IPS-NIHi11 (cell line): Measurements from ENCODE around the gene CREB3.

Source experiments
- DNase-seq: peaks from one replicate; pipeline ENCODE4 v3.0.0; 2012; ENCODE audit warnings: mixed read lengths, low spot score

CREB3 gene, protein sequence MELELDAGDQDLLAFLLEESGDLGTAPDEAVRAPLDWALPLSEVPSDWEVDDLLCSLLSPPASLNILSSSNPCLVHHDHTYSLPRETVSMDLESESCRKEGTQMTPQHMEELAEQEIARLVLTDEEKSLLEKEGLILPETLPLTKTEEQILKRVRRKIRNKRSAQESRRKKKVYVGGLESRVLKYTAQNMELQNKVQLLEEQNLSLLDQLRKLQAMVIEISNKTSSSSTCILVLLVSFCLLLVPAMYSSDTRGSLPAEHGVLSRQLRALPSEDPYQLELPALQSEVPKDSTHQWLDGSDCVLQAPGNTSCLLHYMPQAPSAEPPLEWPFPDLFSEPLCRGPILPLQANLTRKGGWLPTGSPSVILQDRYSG

DNA sequence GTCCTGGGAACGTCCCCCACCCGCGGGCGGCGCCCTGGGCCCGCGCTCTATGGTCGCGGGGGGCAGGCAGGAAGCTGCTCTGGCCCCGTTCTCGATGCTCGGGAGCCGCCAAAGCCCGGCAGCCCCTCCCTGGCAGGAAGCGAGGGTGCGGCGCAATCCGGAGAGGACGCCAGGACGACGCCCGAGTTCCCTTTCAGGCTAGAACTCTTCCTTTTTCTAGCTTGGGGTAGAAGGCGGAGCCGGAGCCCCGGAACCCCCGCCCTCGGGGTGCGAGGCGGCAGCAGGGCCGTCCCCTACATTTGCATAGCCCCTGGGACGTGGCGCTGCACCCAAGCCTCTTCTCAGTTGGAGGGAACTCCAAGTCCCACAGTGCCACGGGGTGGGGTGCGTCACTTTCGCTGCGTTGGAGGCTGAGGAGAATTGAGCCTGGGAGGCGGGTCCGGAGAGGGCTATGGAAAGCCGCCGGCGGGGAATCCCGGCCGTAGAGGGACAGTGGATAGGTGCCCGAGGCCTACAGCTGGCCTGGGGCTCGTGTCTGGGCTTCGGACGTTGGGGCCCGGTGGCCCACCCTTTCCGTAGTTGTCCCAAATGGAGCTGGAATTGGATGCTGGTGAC is at the start of gene CREB3, which contains the start of gene TLN1:
Gene CREB3, plus strand, starts transcription at position 482 of the 615 bp plus-strand sequence. Its CDS starts 107 bp downstream, at position 589.
Gene TLN1, minus strand, starts transcription at position 11 of the 615 bp plus-strand sequence. CDS start 6,501 bp downstream, outside the sequence.
- DNase-seq = peak; percentile 95

DNA sequence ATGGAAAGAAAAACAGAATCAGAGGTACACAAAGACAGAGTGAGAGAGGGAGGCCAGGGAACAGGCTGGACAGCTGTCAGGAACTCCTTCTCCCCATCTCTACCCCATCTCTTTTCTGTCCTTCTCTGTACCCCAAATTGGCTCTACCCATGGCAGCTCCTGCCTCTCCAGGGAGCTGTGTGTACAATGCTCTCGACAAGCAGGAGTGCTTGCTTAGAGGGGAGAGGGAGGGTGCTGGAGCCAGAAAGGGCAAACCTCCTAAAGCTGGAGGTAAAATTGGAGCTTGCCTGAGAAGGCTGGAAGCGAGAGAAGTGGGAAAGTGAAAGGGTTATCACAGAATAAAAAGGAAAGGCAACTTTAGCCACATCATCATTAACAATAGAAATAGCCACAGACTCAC is 49.1 kb upstream of the CREB3 start:
- no peak for DNase-seq

DNA sequence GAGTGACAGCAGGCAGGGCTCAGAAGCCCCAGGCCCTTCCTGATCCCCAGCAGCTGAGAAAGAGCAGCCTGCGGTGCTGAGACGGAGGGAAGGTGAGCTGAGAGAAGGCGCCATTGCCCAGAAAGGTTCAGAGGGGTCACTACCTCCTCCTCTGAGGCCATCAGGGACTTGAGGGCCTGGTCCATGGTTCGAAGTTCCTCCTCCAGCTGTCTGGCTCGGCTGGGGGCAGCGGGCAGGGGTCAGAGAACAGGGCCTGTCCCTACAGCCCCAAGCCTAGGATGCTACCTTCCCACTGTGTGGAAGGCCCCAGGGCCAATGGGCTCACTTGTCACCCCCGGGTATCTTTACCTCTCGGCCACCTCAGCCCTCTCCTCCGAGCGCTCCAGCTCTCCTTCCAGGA is 47.5 kb upstream of the CREB3 start:
- DNase-seq = no peak

DNA sequence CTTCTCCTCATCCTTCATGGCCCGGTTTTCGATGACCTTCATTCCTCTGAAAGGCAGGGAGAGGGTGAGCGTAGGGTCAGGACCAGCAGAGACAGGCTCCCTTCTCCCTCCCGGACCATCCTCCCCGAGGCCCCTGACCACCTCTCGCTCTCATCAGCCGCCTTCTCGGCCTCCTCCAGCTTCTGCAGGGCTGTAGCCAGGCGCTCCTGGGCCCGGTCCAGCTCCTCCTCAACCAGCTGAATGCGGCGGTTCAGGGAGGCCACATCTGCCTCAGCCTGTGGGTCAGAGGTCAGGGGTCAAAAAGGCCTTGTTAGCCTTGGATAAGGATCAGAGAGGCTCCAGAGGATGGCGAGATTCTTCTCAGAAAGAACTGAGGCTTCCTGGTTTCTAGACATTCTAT is 47.0 kb upstream of the CREB3 start:
- no peak for DNase-seq

DNA sequence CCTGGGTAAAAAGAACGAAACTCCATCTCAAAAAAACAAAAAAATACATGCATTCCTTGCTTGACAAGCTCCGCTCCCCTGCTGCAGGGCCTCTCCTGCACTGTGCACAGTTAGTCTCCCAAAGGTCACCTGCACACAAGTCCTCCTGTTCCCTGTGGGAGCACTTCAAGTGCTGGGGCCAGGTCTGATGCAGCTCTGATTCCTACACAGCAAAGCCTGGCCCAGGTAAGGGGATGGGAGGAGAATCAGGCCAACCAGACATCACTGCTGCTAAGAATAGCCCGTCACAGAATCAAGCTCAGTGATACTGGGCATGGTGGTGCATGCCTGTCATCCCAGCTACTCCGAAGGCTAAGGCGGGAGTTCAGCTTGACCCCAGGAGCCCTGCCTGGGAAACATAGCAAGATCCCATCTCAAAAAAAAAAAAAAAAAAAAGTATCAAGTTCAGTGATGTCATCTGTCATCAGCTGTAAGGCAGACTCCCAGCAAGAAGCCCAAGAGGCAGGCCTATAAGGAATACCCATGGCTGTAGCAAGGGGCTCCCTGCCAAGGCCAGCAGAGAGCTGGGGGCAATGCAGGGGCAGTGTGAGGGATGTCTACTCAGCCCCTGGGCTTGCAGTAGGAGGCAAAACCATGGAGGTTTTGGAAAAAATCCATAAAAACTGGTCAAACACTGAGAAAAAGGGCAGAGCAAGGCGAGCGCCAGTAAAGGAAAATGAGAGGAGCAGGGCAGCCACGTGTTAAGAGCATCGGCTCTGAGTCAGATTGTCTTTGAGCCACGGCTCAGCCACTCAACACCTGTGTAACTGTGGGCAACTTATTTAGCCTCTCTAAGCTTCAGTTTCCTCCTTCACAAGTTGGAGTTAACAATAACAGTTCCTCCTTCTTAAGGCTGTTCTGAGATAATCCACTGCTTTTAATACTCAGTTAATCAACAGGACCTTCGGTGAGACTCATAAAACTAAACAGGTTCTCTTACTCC is 46.0 kb upstream of the CREB3 start:
- no peak for DNase-seq

DNA sequence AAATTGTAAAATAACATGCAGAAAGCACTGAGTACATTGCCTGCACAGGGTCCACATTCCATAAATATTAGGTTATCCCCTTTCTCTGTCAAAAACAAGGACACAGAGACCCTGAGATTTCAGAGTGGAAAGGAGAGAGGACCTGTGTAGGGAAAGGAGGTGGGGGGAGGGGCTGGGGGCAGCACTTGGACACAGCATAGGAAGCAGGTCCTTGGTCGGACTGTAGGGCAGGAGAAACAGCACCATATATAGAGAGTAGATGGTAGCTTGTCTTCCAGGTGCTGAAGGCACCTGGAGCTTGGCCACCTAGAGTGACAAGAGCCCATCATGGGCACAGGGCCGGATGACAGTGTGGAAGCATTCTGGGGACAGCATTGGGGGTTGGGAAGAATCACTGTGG is 45.2 kb upstream of the CREB3 start:
- DNase-seq = no peak

DNA sequence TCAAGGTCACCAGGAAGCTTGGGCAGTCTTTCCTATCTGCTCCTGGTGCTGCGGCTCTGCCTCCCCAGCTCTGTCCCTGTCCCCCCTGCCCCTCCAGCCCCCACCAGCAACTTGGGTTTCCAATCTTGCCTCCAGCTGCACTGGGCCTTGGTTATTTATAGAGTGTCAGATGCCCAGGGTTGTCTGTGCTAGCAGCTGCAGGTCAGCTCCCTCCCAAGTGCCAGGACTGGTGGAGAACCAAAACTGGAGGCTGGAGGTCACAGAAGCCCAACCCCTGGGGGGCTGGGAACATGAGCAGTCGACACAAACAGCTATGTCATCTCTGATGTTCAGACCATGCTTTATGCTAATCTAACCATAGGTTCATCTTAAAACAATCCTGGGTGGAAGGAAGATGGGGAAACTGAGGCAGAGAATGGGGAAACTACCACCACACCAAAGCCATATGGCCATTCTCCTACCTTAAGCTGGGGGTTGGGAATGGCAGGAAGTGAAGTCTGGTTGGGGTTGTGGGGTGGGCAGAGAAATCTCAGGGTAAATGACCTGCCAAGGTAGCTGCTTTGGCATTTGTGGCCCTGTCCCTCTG is 44.4 kb upstream of the CREB3 start:
- DNase-seq = no peak

DNA sequence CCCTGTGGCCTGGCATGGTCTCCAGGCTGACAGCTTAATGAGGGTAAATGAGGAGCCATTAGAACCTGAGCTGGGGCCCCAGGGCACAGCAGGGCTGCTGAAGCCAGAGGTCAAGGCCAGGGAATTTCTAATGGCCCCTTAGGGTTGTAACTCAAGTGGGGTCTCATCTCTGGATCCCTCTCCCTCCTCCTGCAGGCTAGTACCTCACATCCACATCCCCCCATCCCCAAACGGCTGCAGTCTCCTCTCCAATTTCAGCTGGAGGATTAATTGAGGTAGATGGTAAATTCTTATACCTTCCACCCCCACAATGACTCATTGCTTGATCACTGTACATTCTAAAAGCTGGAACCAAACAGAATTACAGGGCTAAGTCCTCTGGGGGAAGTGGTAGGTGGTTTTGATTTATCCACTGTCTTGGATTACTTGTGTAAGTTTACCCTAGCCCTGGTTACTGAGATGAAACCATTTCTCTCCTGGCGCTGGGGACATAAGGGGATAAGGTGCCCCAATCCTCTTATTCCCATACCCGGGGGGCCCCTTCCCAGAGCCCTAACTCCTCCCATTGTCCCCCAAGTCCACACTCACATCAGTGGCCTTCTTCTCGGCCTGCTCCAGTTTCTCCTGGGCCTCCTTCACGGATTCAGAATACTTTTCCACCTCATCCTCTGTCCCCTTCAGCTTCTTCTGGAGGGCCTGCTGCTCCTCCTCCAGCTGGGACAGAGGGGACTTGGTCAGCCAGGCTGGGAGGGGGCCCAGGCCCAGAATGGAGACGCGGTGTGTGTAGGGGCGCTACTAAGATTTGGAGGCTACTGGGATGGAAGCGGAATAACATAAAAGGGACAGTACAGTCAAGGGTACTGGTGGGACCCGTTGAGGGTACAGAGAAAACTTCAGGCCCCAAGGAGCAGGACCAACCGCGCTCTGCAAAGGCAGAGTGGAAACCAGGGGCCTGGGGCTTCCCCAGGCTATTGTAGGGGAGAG is 43.6 kb upstream of the CREB3 start:
- DNase-seq = no peak

DNA sequence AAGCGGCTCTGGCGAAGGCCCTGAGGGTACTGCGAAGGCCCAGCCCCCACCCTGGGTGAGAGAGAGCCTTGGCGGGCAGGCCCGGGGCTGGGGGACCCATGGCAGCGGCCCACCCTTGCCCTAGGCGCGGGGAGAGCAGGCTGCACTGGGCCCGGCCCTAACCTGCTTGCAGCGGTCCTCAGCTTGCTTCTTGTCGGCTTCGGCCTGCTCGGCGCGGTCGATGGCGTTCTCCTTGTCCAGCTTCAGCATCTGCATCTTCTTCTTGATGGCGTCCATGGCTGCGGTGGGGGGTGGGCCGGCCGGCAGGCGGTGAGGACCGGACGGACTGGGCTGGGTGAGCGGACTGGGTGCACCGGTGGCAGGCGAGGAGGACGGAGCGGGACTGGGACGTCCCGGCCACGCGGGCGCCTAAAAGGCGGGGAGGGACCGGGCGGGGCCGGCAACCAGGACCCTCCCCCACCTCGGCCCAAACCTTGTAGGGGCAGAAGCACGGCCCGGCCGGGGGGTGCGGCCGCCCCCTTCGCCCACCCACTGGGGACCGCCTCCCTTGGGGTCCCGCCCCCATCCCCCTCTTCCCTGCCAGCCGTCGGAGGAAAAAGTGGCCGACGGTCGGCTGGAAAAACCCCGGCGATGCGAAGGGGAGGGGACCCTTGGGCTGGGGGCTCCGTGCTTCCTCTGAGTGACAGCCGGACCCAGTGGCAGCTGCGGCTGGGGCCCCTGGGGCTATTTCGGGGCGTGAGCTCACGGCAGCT is 42.7 kb upstream of the CREB3 start, which contains the start of gene TPM2:
Gene TPM2, minus strand, starts transcription at position 384 of the 752 bp plus-strand sequence. Its CDS starts 108 bp downstream, at position 276.
- DNase-seq = peak; percentile 83

DNA sequence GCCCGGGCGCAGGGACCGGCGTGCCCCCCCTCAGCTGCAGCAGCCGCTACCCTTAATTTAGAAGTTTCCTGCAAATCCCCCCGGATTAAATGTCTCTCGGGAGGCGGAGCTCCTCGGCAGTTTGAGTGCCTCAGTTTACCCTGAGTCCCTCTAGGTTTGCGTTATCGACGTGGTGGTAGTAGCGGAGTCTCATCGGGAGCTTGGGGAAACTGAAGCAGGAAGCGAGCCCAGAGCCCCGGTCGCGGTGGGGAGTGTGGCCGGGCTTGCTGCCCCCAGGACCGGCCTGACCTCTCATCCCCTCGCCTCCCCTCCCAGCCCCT is 42.2 kb upstream of the CREB3 start:
- no peak for DNase-seq

DNA sequence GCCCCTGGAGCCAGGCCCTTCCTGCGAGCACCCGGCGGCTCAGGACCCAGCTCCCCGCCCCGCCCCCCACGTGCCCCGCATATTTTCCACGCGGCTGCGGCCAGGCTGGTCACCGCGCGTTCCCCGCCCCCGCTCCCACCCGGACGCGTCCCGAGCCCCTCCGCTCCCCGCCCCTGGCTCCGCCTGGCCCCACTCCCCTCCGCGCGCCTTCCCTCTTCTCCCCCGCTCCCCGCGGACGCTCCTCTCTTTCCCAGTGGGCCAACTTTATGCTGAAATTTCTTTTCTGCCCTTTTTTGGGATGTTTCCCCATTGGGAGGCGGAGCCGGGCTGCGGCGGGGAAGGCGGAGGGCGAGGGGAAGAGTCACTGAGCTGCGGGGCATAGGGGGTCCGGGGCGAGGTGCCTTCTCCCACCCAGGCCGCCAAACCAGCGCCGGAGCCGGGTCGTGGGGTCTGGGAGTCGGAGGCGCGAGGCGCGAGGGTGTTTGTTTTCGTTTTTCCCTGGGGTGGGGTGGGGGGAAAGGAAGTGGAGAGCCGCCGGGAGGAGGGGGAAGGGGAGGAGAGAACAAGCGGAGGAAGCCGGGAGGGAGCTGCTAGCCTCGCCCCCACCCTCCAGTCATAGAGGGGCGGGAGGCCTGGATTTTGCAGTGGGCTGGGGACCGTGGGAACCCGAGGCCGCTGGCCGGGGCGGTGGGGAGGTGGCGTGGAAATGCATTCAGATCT is 41.7 kb upstream of the CREB3 start:
- DNase-seq = peak; percentile 77

DNA sequence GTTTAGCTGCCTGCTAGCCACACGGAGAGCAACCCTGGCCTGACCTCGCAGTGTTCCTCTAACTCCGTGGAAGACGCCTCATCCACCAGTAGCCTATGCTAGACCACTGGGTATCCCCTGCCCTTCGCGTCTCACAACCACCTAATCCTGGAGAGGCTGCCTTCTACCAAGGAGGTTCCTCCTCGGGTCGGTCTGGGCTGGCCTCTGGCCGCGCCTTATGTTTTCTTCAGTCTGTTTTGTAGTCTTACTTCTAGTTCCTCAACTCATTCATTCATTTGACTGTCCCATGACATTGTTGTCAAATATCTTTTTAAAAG is 41.2 kb upstream of the CREB3 start:
- peak; percentile 49 for DNase-seq

DNA sequence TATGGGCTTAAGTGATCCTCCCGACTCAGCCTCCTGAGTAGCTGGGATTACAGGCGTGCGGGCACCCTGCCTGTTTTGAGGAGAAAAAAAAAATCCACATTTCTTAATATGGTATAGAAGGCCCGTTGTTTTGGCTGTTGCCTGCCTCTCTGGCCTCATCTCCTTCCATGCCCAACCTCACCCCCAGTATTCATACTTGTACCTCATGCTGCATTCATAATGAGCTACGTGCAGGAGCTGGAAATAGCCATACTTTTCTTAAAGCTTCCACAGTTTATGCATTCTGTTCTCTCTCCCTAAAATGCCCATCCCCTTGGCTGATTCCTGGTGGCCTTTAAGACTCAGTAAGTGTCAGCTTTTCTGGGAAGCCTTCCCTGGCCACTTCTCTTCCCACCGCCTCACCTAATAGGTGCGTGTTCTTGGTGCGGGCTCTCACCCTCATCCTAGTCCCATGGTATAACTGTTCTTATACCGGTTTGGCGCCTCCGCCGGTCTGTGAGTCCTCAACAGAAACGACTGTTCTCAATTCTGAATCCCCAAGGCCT is 40.6 kb upstream of the CREB3 start:
- no peak for DNase-seq

DNA sequence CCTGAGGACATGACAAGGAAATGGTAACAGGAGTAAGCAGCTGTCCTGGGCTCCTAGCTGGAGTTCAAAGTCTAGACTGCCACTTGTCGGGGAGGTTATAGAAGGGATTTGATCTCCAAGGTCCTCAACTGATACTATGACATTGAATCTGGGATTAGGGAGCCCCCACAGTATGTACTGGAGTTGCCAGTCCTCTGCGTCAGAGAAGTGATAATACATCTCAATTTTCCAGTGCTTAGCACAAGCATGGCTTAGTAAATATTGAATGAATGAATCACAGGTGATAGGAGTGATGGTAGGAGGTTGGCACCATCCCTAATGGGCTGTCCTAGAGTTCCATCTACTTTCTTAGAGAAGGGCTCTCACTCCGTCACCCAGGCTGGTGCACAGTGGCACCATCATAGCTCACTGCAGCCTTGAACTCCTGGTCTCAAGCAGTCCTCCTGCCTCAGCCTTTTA is 36.5 kb upstream of the CREB3 start:
- DNase-seq = no peak

DNA sequence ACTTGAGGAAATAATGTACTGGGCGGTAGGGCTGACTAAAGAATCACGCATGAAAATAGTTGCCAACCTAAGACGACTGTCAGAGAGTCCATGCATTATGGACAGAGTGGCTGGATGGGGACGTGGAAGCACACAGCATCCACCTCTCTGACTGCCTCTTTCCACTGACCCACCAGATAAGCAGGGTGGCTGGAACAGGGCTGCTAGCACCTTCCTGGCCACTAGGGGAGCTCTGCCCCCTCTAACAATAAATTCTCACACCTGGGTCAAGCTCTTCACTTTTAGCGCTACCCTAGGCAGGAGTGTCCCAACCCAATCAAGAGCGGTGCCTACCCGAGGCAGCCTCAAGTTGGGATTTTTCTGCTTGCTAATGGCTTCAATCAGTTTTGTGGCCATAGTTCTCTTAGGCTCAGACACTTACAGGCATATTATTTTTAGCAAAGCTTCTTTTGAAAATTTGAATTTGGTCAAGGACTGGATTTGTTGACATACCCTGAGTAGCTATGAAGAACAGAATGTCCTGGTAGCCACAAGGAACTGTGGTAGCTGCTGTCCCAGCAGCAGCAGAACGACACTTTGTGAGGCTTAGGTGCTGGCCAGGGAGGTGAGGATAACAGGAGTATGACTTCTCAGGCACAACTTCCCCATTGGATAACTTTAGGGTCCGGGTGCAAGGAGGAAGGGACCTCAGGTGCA is 35.8 kb upstream of the CREB3 start:
- peak; percentile 84 for DNase-seq

DNA sequence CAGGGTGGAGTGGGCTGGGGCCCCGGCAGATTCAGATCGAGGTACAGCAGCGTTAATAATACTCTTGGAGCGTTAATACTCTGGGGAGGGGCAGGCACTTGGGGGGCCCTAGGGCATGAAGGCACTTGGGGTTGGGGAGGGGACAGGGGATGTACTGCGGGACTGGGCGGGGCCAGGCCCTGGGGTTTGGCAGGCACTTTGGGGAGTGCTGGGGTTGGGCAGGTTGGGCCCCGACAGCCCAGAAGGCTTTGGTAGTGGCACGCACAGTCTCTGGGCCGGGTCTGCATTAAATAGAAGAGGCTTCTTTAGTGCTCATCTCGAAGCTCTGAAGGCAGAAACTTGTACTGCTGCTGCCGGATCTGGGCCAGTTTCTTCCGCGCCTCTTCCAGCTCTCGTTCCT is 35.0 kb upstream of the CREB3 start:
- no peak for DNase-seq

DNA sequence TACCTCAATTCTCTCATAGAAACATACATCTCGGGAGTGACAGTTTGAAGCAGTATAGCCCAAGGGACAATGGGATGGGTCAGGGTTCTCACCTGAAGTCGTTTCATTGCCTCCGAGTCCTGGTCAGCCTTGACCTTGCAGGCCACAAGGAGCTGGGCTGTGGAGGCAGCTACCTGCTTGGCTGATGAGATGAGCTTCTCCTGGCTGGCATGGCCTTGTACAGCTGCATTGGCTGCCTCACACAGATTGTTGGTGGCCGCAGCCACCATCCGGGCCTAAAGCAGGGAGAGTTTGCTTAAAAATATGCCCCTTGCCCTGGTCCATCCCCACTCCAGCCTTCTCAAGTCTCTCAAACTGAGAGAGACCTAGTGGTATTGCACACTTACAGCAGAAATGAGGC is 34.2 kb upstream of the CREB3 start:
- no peak for DNase-seq

DNA sequence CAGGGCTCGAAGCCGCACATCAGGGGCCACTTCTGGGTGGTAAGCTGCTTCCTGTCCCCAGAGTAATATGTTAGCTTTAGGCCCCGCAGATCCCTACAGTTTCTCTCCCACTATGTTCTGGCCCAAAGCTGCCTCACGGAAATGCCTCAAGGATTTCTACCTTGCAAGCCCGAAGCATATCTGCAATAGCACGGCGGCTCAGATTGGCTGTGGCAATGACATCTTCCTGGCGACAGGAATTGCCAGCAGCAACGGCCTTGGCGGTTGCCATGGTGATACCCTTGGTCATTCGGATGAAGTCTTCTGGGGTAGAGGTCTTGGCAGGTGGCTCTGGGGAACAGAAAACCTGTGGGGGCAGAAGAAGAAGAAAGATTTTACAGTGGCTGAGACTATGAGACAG is 32.4 kb upstream of the CREB3 start:
- no peak for DNase-seq

DNA sequence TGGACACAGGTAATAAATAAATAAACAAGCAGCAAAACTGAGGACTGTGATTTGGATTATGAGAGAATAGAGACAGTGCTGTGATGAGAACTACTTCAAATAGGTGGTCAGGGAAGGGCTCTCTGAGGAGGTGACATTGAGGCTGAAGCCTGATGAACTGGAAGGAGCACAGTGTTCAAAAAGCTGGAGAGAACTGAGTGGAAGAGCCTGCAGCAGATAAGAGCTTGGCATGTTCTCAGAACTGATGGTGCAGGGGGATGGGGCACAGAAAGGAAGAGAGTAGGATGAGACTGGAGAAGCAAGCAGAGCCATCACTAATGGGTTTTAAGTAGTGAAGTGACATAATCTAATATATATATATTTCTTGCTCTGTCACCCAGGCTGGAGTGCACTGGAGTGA is 31.5 kb upstream of the CREB3 start:
- DNase-seq = no peak
